ENCODE measurements around the gene EVX1. TPM values are rescaled to one million over a fixed set of nuclear protein-coding genes. Genes with fewer than 3 reads are reported as not detected.

Gene EVX1
- total RNA-seq, 4 donors from 2014 or later: not detected

DNA sequence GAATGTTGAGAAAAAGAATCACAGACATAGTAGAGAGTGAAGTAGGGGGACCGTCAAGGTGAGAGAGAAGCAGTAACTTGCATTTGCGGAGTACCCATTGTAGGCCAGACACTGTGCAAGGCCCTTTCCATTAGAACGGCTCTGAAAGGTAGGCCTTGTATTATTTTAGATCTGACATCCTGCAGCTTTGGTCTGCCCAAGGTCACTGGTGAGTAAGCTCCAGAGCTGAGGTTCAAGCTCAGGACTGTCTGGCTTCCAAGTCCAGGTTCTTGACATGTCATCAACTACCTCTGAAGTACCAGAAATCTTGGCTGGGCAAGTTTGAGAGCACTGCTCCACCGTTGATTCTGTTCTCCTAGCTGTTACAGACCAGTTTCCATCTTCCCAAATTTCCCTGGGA, 13.2 kb upstream of the EVX1 start:
- H3K4me3 ChIP-seq: no peak overlapping the region
- H3K27me3 ChIP-seq: peaks cover 0 to 12% of the 10 kb centered on the region in 2 donors
- no peaks in the 10 kb centered on the region for H3K9me3 ChIP-seq
- no peaks in the 10 kb centered on the region for H3K36me3 ChIP-seq
- no peaks in the 10 kb centered on the region for H3K4me1 ChIP-seq
- no peak for TF ChIP-seq POLR2A (IDR thresholded peaks at IDR 0.05)
- TF ChIP-seq, protein P1, sequence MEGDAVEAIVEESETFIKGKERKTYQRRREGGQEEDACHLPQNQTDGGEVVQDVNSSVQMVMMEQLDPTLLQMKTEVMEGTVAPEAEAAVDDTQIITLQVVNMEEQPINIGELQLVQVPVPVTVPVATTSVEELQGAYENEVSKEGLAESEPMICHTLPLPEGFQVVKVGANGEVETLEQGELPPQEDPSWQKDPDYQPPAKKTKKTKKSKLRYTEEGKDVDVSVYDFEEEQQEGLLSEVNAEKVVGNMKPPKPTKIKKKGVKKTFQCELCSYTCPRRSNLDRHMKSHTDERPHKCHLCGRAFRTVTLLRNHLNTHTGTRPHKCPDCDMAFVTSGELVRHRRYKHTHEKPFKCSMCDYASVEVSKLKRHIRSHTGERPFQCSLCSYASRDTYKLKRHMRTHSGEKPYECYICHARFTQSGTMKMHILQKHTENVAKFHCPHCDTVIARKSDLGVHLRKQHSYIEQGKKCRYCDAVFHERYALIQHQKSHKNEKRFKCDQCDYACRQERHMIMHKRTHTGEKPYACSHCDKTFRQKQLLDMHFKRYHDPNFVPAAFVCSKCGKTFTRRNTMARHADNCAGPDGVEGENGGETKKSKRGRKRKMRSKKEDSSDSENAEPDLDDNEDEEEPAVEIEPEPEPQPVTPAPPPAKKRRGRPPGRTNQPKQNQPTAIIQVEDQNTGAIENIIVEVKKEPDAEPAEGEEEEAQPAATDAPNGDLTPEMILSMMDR (IDR thresholded peaks at IDR 0.05): no peak
- no peak for DNase-seq
- H3K27ac ChIP-seq: no peak overlapping the region

DNA sequence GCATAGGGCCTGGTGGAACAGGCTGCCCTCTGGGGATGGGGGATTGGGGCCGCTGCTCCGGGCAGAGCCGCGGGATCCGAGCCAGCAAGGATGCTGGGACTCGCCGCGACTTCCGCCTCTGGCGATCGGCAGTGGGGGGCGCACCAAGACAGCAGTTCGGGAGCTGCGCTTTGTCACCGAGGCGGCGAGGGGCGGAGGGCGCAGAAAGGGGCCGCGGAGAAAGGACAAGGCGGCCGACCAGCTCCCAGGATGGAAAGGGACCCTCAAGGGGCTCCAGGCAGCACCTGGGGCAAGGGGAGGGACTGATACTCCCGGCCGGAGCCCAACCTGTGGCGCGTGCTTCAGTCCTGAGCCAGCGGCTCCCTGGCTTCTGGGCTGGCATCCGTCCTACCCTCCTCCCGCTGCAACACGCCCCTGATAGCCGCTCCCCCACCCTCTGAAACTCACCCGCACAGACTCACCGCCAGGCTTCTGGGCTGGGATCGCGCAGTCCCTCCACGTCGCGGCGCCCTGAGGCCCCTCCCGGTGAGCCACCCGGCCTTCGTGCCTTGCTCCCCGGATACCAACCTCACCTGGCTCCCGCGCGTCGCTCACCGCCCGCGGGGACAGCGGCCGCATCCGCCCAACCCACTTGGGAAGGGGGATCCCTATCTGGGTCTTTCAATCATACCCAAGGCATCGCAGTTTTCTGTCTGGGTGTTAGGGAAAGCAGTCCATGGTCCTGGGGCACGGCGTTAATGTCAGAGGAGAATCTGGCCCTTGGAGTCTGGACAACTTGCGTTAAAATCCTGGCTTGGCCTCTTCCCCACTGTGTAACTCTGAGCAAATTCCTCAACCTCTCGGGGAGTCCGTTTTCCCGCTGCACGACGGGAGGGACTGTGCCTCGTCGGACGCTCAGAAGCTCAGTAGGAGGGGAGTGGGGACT, 7.0 kb upstream of the EVX1 start:
- peaks cover 0 to 23% (median 3%) of the 10 kb centered on the region in 4 donors for H3K4me1 ChIP-seq
- H3K27me3 ChIP-seq: peaks cover 4 to 41% of the 10 kb centered on the region in 2 donors
- peak overlapping the region in 3 of 4 donors; percentile 30 to 55 (median 52) for H3K4me3 ChIP-seq
- no peak overlapping the region for H3K27ac ChIP-seq
- H3K9me3 ChIP-seq: no peaks in the 10 kb centered on the region
- H3K36me3 ChIP-seq: no peaks in the 10 kb centered on the region
- DNase-seq: peak in 2 of 3 donors; percentile 59 to 74
- TF ChIP-seq, protein P1 (IDR thresholded peaks at IDR 0.05): peak in 4 of 6 experiments; percentile 31 to 68 (median 53)
- no peak for TF ChIP-seq POLR2A (IDR thresholded peaks at IDR 0.05)

DNA sequence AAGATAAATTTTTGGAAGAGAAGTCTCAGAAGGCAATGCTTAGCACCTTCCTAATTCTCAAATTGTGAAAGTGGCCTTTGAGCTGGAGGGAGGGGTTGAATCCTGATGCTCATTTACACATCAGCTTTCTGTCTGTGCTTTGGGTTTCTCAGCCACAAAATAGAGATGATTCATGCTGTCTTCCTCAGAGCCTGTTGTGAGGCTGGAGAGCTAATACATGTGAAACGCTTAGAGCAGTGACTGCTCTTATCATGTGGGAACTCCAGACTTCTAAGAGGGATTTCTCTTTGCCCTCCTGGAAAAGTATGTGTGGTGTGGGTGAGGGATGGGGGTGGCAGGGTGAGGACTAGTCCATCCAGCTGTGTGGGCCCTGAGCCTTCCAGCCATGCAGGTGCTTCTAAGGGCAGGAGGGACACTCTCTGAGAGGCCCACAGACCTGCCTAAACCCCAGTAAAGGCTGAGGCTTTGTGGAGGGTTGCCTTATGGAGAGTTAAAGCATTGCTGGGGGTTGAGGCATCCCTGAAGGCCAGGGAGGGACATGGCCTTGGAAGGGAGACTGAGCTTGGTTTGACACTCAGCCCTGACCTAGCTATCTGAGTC, 4.8 kb upstream of the EVX1 start:
- peaks cover 0 to 30% (median 3%) of the 10 kb centered on the region in 4 donors for H3K4me1 ChIP-seq
- H3K36me3 ChIP-seq: no peaks in the 10 kb centered on the region
- no peaks in the 10 kb centered on the region for H3K9me3 ChIP-seq
- H3K27me3 ChIP-seq: peaks cover 4 to 63% of the 10 kb centered on the region in 2 donors
- H3K4me3 ChIP-seq: no peak overlapping the region
- DNase-seq: no peak
- TF ChIP-seq, protein P1 (IDR thresholded peaks at IDR 0.05): no peak
- no peak for TF ChIP-seq POLR2A (IDR thresholded peaks at IDR 0.05)
- no peak overlapping the region for H3K27ac ChIP-seq

DNA sequence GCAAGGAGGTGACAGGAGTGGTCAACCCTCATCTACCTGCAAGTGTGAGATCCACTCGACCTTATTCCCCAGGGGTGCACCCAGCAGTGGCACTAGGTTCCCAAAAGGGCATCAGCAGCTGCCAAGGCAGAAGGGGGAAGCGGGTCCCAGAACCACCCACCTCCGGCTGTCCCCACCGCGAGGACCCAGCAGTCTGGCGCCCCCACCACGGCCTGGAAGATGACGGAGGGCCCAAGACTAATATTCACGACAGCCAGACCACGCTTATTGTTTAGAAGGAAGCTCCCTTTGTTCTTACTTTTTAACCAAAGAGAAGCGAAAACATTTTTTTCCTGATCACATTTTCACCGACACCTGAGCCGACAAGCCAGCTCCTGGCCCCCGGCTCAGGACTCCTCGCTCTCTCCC, 3.6 kb upstream of the EVX1 start:
- no peak for DNase-seq
- Histone ChIP-seq H3K27ac (no peak overlapping the region), H3K4me3 (peak overlapping the region in 1 of 4 donors; percentile 21), H3K9me3 (no peaks in the 10 kb centered on the region), H3K27me3 (peaks cover 4 to 74% of the 10 kb centered on the region in 2 donors), H3K4me1 (peaks cover 0 to 42% (median 3%) of the 10 kb centered on the region in 4 donors), H3K36me3 (no peaks in the 10 kb centered on the region)
- no peak for TF ChIP-seq POLR2A (IDR thresholded peaks at IDR 0.05)
- TF ChIP-seq, protein P1 (IDR thresholded peaks at IDR 0.05): no peak

DNA sequence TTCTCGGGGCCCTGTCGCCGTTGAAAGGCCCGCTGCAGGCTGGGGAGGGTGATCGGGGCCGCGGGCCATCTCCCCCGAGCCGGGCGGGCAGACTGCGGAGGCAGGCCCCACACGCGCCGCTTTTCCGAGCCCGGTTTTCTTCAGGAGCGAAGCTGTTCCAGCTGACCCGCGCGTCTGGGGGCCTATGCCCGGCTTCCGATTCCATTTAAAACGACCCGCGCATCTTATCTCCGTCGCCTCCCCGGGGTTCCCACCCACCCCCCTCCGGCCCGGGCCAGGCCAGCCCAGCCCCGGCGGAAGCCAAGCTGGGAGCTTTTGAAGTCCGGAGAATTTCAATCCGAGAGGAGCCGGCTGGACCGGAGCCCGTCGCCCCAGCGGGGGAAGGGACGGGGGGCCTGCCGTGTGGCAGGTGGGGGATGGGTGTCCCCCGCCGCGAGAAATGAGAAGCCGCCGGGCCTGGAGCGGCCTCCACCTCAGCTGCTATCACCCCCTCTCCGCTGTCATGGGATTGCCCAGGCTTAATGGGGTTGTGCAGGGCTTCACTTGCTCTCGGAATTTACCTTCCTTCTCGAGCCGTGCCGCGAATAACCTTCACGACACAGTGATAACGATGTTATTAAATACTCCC, 3.1 kb upstream of the EVX1 start:
- DNase-seq: no peak
- no peak for TF ChIP-seq POLR2A (IDR thresholded peaks at IDR 0.05)
- TF ChIP-seq, protein P1 (IDR thresholded peaks at IDR 0.05): no peak
- H3K36me3 ChIP-seq: no peaks in the 10 kb centered on the region
- peaks cover 4 to 79% of the 10 kb centered on the region in 2 donors for H3K27me3 ChIP-seq
- H3K27ac ChIP-seq: no peak overlapping the region
- H3K4me3 ChIP-seq: peak overlapping the region in 1 of 4 donors; percentile 21
- no peaks in the 10 kb centered on the region for H3K9me3 ChIP-seq
- H3K4me1 ChIP-seq: peaks cover 0 to 47% (median 3%) of the 10 kb centered on the region in 4 donors

Data from Peyer's patch (tissue), 4 donors.